ENCODE data around the gene KRT10. TPM values are rescaled to one million over a fixed set of nuclear protein-coding genes. Genes with fewer than 3 reads are reported as not detected.

KRT10 gene
- total RNA-seq (10 to 100 TPM; 32.2 to 37.1 TPM), total RNA-seq (2.4 to 20.0 (median 12.6) reads per million in 172 experiments)
- polyA plus RNA-seq (2013, experiment 1 of 2), result 35.8 TPM
- polyA plus RNA-seq (2013, experiment 2 of 2), result 37.6 TPM

GRCh38 chr17:40822132-40822812, at the start of gene KRT10:
KRT10 (minus strand) TSS chr17:40822614; CDS start chr17:40822585, 29 bp downstream.
- H3K9me3 ChIP-seq (ENCODE audit: control insufficient read depth in 1 of 2, insufficient read depth in 1 of 2, low read length in 2 of 2), result no peaks in the 10 kb centered on the region
- no peak for ATAC-seq (ENCODE audit: poor library complexity)
- intact Hi-C loops (cut with DNase I, micrococcal nuclease), result no loop called here
- DNase-seq, result no peak
- peaks cover 2% of the 10 kb centered on the region for H3K36me3 ChIP-seq (ENCODE audit: insufficient read depth, low read length)
- TF ChIP-seq CTCF (IDR thresholded peaks at IDR 0.05), result no peak
- ChIA-PET POLR2A (no interaction called here), CTCF (no interaction called here)
- Mint-ChIP-seq H3K4me1 (ENCODE audit: low read depth) (peaks cover 28% of the 10 kb centered on the region), H3K36me3 (ENCODE audit: low read depth) (peaks cover 14% of the 10 kb centered on the region), H3K27ac (no peak within 1 kb of the TSS), H3K4me3 (no peak within 1 kb of the TSS), H3K9me3 (peaks cover 2% of the 10 kb centered on the region), H3K27me3 (peaks cover 12% of the 10 kb centered on the region)
- H3K4me1 ChIP-seq (ENCODE audit: insufficient read depth, low read length), result peaks cover 5% of the 10 kb centered on the region
- H3K27me3 ChIP-seq (ENCODE audit: control insufficient read depth in 1 of 2, insufficient read depth in 2 of 2, low read length in 2 of 2), result no peaks in the 10 kb centered on the region
- no peak within 1 kb of the TSS for H3K27ac ChIP-seq (ENCODE audit: low read depth in 1 of 2, low read length in 2 of 2)
- H3K4me3 ChIP-seq (ENCODE audit: low read length), result no peak within 1 kb of the TSS

GRCh38 chr17:40871316-40871715, 48.9 kb upstream of the KRT10 start:
- no peak for TF ChIP-seq CTCF (IDR thresholded peaks at IDR 0.05)
- DNase-seq (no peak), ATAC-seq (ENCODE audit: poor library complexity) (no peak)
- intact Hi-C loops (cut with DNase I, micrococcal nuclease), result no loop called here
- H3K27ac Mint-ChIP-seq, result no peak overlapping the region
- H3K36me3 ChIP-seq (ENCODE audit: insufficient read depth, low read length), result no peaks in the 10 kb centered on the region
- peaks cover 9 to 19% of the 10 kb centered on the region in 2 experiments for H3K27me3 ChIP-seq (ENCODE audit: control insufficient read depth in 1 of 2, insufficient read depth in 2 of 2, low read length in 2 of 2)
- no peaks in the 10 kb centered on the region for H3K9me3 ChIP-seq (ENCODE audit: control insufficient read depth in 1 of 2, insufficient read depth in 1 of 2, low read length in 2 of 2)
- peaks cover 44% of the 10 kb centered on the region for H3K27me3 Mint-ChIP-seq
- CTCF ChIA-PET, result interaction anchor here (1.2 kb wide), 1 partner anchor 10 kb away, joined by 3 read pairs; no protein-coding TSS in a partner anchor
- H3K9me3 Mint-ChIP-seq, result no peaks in the 10 kb centered on the region
- no peaks in the 10 kb centered on the region for H3K4me1 ChIP-seq (ENCODE audit: insufficient read depth, low read length)
- H3K4me3 ChIP-seq (ENCODE audit: low read length), result no peak overlapping the region
- H3K4me3 Mint-ChIP-seq, result no peak overlapping the region
- H3K36me3 Mint-ChIP-seq (ENCODE audit: low read depth), result no peaks in the 10 kb centered on the region
- POLR2A ChIA-PET, result interaction anchor here (1.1 kb wide), 1 partner anchor 12 kb away, joined by 3 read pairs; no protein-coding TSS in a partner anchor
- H3K4me1 Mint-ChIP-seq (ENCODE audit: low read depth), result no peaks in the 10 kb centered on the region
- H3K27ac ChIP-seq (ENCODE audit: low read depth in 1 of 2, low read length in 2 of 2), result no peak overlapping the region

- no peak overlapping the region for H3K4me3 ChIP-seq (ENCODE audit: low read length)
- H3K27ac ChIP-seq (ENCODE audit: low read depth in 1 of 2, low read length in 2 of 2), result no peak overlapping the region
- H3K27ac Mint-ChIP-seq, result no peak overlapping the region
- H3K4me1 ChIP-seq (ENCODE audit: insufficient read depth, low read length), result no peaks in the 10 kb centered on the region
- no peak for TF ChIP-seq CTCF (IDR thresholded peaks at IDR 0.05)
- H3K36me3 ChIP-seq (ENCODE audit: insufficient read depth, low read length), result no peaks in the 10 kb centered on the region
- no peaks in the 10 kb centered on the region for H3K4me1 Mint-ChIP-seq (ENCODE audit: low read depth)
- H3K27me3 ChIP-seq (ENCODE audit: control insufficient read depth in 1 of 2, insufficient read depth in 2 of 2, low read length in 2 of 2), result peaks cover 9 to 24% of the 10 kb centered on the region in 2 experiments
- no peak overlapping the region for H3K4me3 Mint-ChIP-seq
- H3K36me3 Mint-ChIP-seq (ENCODE audit: low read depth), result no peaks in the 10 kb centered on the region
- H3K27me3 Mint-ChIP-seq, result peaks cover 49% of the 10 kb centered on the region
- ATAC-seq (ENCODE audit: poor library complexity) (no peak), DNase-seq (no peak)
- intact Hi-C loops (cut with DNase I, micrococcal nuclease), result no loop called here
- ChIA-PET CTCF (no interaction called here), POLR2A (no interaction called here)
- no peaks in the 10 kb centered on the region for H3K9me3 ChIP-seq (ENCODE audit: control insufficient read depth in 1 of 2, insufficient read depth in 1 of 2, low read length in 2 of 2)
- H3K9me3 Mint-ChIP-seq, result no peaks in the 10 kb centered on the region
Observed at GRCh38 chr17:40870136-40870535, 47.7 kb upstream of the KRT10 start.
